NOMO-1 treated with dmso at 0.1 percent for 144 hours (cell line): ENCODE data around the gene UNC80.

Experiments used
- DNase-seq: peaks from one replicate; lab custom pipeline; 2025; ENCODE audit not compliant: unreplicated experiment; lab: John Stamatoyannopoulos, UW

Gene UNC80

GRCh38 chr2:210009896-210010295 lies 238.3 kb downstream of the UNC80 start:
- no peak for DNase-seq

GRCh38 chr2:210020138-210020537 lies 248.5 kb downstream of the UNC80 start:
- DNase-seq = no peak

- DNase-seq = no peak
These were observed 251.2 kb downstream of the UNC80 start for GRCh38 chr2:210022824-210023223.

DNA sequence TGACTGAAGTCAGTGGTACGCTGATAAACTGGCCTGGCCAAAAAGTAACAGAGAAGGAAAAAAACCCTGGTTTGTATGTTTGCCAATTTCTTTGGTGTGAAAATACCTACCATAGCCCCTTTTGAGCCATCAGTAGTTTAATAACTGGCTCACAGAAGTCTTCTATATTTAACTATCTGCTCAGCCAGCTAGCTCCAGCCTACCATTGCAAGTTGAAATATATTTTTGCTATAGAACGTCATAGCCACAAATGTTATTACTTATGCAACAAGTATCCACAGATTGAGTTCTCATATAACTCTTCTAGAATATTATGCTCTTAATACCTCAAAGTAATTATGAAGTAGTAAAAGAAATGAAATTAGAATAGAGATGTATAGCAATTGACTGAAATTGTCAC lies 256.0 kb downstream of the UNC80 start:
- DNase-seq = no peak

GRCh38 chr2:210028178-210028577 lies 256.5 kb downstream of the UNC80 start:
- DNase-seq = no peak

GRCh38 chr2:210034087-210034683 lies 262.6 kb downstream of the UNC80 start:
- no peak for DNase-seq

DNA sequence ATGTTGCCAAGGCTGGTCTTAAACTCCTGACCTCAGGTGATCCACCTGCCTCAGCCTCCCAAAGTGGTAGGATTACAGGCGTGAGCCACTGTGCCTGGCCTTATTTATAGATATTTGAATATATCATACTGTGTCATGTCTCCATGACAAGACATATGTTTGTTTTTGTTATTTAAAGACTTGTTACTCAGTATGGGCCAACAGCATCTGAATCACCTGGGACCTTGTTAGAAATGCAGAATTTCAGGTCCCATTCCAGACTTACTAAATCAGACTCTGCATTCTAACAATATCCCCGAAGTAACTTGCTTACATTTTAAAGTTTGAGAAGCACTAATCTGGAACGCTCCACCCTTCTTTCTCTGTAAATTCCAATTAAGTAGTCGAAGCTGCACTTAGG lies 264.0 kb downstream of the UNC80 start:
- no peak for DNase-seq

DNA sequence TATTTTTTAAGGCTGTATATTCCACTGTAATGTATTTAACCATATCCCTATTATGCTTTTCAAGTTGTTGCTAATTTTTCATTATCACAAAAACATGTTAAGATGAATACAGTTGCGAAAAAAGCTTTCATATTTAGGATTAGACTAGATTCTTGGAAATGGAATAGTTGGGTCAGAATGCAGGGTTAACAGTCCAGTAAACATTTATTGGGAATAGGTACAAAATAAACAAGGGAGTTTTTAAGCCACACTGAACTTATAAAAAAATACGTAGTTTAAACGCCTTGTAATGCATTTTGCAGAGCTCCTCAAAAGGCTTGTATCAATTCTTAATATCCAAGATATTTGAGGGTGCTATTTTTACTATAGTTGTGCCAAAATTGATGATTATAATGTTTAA lies 266.4 kb downstream of the UNC80 start:
- no peak for DNase-seq

- no peak for DNase-seq
These were observed 275.3 kb downstream of the UNC80 start for GRCh38 chr2:210046851-210047500.
